ENCODE results near the gene PAK1.

GRCh38 chr11:77402218-77402556 is 71.7 kb downstream of the PAK1 start:
- TF ChIP-seq CTCF (IDR thresholded peaks at IDR 0.05; ENCODE audit: low read length) (no peak), EZH2 (IDR thresholded peaks at IDR 0.05; ENCODE audit: borderline replicate concordance, low read length) (no peak)
